Keratinocyte (primary cell): Measurements from ENCODE around the gene MAGI1.

ENCODE experiments used
- EZH2 ChIP-seq: IDR thresholded peaks from one replicate; pipeline ENCODE4 v1.6.1; 2012; ENCODE audit warnings: inconsistent platforms, mild to moderate bottlenecking, low read length, moderate library complexity
- TF ChIP-seq, protein P1 (sequence below), 3 experiments: IDR thresholded peaks in 1 of 3; conservative IDR thresholded peaks in 1 of 3; optimal IDR thresholded peaks in 1 of 3; 2 replicates in 2 of 3; 3 replicates in 1 of 3; pipeline versions ENCODE3 to v1.5.1; 2011; ENCODE audit warnings: low read length in 3 of 3, mild to moderate bottlenecking in 3 of 3, moderate library complexity in 2 of 3, control low read depth in 1 of 3, inconsistent platforms in 1 of 3; ENCODE audit not compliant: insufficient read depth in 2 of 3; ENCODE audit errors: extremely low read depth in 1 of 3

DNA sequence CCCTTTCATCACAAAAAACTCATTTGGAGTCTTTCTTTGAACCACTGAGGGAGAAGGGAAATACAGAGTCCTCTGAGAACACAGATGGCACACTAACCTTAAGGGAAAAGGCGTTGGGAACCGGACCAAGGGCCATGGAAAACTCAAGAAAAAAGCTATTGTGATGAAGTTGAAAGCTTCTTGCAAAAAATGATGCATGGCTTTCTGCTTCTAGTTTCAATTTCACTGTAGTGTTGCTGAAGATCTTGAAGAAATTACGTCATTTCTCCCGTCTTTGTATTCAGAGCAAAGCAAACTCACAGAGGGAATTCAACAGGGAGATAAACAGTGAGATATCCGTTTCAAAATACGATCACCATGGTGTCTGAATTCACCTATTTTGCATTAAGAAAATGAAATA is 708.6 kb downstream of the MAGI1 start:
- TF ChIP-seq, protein P1, sequence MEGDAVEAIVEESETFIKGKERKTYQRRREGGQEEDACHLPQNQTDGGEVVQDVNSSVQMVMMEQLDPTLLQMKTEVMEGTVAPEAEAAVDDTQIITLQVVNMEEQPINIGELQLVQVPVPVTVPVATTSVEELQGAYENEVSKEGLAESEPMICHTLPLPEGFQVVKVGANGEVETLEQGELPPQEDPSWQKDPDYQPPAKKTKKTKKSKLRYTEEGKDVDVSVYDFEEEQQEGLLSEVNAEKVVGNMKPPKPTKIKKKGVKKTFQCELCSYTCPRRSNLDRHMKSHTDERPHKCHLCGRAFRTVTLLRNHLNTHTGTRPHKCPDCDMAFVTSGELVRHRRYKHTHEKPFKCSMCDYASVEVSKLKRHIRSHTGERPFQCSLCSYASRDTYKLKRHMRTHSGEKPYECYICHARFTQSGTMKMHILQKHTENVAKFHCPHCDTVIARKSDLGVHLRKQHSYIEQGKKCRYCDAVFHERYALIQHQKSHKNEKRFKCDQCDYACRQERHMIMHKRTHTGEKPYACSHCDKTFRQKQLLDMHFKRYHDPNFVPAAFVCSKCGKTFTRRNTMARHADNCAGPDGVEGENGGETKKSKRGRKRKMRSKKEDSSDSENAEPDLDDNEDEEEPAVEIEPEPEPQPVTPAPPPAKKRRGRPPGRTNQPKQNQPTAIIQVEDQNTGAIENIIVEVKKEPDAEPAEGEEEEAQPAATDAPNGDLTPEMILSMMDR (optimal IDR thresholded peaks at IDR 0.05 in 1 of 3, IDR thresholded peaks at IDR 0.05 in 1 of 3, conservative IDR thresholded peaks at IDR 0.05 in 1 of 3; ENCODE audit: extremely low read depth in 1 of 3, insufficient read depth in 2 of 3, low read length in 3 of 3) = no peak
- TF ChIP-seq EZH2 = no peak
